HG03039 (cell line): Measurements from ENCODE around the gene DKK3.
"Not testable (repeated sequence)": the region's sequence is repeated elsewhere in the genome, so short reads cannot be mapped to it uniquely, and the experiment has no call there.

ENCODE experiments used
- ATAC-seq: cut with Tn5 transposase; IDR thresholded peaks from one replicate; pipeline ENCODE4 v1.9.1; 2021; ENCODE audit warnings: mild to moderate bottlenecking, moderate library complexity; ENCODE audit not compliant: unreplicated experiment

Gene DKK3

DNA sequence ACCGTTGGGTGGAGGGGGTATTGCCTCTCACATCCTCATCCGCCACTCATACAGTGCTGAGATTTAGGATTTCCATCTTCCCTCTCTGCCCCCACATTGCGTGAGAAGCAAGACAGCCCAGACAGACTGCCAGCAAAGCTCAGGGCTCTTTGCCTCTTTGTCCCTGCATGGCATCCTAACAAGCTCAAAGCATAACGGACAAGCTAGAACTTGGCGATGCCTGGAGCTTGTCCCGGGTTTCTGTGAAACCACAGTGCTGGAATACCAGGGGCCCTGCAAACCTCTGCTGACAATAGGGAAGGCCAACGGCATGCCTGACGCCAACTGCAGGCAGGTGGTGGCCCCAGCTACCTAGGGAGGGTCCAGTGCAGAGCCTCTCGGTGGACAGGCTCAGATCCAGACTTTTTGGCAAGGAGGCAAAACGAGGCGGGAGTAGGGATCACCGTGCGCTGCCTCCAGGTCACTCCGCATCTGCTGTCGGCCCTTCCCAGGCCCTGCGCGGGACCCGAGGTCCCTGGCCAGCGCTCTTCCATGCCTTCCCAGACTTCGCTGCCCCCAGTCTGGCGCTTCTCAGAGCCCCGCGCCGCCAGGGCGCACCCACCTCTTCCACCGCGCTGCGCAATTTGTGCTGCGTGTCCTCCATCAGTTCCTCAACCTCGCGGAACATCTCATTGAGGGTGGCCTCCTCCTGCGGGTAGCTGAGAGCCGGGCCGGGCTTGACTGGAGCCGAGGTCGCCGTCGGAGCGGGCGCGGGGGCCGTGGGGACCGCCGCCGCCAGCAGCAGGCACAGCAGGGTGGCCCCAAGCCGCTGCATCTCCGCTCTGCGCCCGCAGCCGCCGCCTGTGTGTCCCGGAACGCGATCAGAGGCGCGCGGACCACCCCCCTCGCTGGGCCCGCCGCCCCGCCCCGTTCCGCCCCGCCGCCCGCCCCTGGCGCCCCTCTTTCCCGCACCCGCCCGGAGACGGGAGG, at the start of gene DKK3:
Gene DKK3 (minus strand): TSS at position 858 of the 969 bp plus-strand sequence. CDS start 44 bp downstream, at position 814.
- no peak for ATAC-seq

DNA sequence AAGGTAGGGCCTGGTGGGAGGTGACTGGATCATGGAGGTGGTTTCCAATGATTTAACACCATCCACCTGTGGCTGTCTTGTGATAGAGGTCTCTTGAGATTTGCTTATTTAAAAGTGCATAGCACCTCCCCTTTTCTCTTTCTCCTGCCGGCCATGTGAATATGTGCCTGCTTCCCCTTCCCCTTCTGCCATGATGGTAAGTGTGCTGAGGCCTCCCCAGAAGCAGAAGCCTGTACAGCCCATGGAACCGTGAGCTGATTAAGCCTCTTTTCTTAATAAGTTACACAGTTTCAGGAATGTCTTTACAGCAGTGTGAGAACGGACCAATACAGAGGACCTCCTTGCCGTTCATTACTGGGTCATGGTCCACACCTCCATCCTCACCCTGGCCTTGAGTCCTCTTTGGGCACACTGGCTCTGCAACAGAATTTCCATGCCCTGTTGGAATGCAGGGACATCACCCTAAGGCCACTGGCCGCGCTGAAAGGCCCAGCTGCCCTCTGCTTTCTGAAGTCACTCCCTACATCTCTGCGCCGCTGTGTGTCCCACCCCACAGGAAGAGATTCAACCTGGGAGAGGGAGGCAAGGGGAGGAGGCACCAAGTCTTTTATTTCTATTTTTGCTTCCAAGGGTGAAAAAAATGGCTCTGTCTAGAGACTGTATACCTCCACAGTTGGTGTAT, 49.0 kb upstream of the DKK3 start:
- ATAC-seq = no peak

DNA sequence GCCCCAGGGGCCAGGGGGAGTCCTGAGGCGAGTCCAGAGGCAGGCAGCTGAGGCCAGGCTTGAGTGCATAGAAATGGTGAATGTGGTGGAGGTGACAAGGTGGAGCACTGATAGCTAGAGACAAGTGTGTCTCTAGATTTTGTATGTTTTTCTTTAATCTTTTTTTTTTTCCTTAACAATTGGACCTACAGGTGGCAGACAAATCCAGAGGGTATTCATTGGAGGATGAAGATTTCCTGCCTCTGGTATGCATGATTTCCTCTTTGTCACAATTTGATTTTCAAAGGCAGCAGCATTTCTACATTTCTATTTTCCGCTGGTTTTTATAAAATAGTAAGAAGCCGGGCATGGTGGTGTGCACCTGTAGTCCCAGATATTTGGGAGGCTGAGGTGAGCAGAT, 47.7 kb upstream of the DKK3 start:
- no peak for ATAC-seq

DNA sequence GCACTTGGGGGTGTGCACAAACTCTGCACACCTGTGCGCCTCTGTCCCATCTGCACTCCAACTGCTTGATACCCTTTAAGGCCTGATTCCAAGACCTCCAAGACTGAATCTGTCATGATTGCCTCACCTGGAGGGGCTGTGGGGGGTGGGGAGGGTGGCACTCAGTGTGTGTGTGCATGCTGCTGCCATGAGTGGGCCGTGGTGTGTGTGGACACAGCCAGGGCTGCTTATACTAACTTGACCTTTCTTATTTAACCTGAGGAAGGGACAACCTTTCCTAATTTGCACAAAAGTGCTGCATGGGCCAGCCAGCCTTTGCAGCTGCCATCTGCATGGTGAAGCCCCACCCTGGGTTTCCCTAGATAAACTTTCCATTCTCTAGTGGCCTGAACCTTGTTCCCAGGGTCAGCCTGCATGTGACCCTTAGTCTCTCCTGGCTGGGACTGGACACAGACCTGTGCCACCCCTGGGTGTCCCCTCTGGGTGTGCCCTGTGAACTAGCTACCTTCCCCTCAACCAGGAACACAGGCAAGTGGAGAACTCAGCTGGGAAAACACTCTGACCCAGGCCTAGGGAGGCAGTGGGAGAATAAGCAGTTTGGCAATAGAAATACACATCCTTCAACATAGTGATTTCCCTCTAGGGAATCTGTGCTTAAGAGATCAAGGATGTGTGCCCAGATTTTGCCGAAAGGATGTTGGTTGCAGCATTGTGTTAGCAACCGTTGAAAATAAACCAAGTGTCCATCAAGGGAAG, 45.4 kb upstream of the DKK3 start:
- no peak for ATAC-seq

DNA sequence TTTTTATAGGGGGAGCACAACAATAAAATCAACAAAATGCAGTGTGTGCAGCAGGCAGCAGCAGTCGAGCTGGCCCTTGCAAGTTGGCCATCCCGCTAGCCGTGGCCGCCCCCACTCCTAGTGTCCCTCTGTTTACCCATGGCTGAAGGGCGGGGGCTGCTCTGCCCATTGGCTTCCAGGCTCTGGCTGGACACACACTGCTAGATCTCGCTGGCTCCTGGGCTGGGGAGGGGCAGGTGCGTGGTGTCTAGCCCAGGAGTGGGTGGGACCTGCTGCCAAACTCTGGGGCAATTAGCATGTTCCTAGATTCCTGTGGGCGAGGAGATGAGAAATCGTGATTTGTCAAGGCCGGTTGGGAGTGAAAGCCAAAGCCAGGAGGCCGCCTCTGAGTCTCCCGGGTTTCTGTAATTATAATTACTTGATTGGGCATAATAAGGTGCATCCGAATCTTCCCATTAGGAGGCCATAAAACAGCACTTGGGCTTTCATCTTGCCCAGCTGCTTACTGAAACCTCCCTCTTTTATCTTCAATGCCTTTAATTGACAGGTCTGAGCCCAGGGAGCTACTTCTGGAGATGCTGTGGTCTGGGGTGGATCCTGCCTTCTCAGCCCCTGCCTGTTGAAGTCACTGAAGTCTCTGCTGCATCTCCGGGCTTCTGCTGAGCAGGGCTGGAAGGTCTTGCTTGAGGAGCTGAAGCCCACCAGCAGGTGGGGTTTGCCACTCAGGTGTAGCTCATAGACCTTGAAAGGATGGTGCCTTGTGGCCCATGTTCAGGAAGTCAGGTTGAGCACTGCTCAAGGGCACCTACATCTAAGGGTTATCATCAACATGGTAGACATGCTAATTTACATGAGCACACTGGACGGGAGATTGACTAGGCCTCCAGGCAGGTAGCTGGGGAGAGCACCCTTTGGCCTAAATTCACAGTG, 44.5 kb upstream of the DKK3 start:
- ATAC-seq = no peak

GRCh38 chr11:12051287-12051662, 42.8 kb upstream of the DKK3 start:
- ATAC-seq = no peak

DNA sequence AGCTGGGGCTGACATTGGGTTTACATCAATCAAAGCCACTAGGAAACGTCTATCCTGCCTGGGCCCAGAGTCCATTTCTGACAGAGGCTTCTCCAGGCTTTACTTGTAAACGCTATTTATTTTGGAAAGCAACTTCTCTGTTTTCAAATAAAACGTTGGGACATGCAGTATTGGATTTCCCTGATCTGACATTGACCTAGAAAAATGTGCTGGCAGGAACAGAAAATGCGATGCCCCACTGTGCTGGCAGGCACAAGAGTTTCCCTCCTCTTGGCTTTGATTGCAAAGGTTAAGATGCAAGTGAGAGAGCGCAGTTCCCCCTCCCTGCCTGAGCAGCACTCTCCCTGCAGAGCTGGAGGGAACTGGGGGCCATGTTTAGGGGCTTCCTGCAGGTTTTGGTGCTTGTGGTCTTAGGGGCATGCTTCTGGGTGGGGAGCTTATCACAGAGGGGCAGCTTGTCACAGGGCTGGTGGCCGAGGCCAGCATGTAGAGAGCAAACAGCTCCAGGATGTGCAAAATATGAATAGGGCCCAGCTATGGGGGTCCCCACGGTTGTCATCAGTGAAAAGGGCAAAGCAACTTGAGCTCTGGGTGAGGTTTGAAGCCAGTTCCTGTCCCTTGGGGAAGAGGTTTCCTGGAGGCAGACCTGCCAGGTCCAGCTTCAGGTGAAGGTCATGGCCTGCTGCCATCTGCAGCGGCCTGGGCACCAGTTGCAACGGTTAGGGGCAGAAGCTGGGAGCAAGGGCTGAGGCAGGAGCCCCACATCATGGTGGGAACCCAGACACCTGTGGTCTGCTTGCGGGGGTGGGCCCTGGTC, 42.3 kb upstream of the DKK3 start:
- no peak for ATAC-seq

DNA sequence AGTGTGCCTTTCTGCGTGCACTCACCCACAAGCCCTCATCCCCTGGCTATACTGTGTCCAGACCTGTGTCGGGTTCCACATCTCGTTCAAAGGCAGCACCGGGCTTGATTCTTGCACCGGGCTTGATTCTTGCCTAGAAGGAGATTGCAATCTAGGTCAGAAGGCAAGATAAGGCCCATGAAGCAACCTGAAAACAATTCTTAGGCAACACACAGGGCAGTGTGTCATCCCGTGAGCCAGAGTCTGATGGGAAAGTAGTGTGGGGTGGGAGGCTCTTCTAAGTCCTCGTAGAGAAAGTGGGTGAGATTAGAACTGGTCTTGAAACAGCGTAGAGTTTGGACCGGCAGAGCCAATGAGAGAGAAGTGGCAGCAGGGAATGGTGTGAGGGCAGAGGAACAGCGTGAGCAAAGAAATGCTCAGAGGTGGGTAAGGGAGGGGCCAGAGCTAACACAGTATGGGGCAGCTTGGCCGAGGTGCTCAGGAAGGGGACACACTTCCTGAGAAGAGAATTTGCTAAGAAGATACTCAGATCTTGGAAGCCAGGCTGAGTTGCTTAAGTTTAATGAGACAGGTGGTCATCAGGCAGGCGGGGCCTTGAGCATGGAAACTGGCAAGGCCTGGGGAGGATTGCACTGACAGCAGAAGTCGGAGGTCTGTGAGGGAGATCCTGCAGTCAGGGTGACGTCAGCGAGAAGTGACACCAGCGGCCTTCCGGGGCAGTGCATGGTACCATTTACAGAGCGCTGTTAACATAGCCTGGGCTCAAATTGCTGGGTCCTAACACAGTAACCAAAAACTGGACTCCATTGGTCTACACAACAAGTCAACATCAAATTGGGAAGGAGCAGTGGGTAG, 40.7 kb upstream of the DKK3 start:
- no peak for ATAC-seq

GRCh38 chr11:12046636-12047236, 38.3 kb upstream of the DKK3 start:
- ATAC-seq = no peak

DNA sequence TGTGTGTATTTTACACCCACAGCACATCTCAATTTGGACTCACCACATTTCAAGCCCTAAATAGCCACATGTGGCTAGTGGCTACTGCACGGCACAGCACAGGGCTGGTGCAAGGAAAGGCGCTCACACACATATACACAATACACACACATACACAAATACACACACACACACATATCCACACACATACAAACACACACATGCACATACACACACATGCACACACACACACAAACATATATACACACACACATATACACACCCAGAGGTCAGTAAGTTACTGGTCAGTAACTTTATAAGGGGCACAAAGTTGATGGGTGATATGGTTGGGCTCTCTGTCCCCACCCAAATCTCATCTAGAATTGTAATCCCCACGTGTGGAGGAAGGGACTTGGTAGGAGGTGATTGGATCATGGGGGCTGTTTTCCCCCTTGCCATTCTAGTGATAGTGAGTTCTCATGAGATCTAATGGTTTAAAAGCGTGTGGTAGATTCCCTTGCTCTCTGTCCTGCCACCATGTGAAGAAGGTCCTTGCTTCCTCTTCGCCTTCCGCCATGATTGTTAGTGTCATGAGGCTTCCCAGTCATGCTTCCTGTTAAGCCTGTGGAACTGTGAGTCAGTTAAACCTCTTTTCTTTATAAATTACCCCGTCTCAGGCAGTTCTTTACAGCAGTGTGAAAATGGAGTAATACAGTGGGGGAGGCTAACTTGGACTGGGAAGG, 37.6 kb upstream of the DKK3 start:
- ATAC-seq = no peak

- ATAC-seq = no peak
Observed at GRCh38 chr11:12044799-12045198, 36.4 kb upstream of the DKK3 start.

DNA sequence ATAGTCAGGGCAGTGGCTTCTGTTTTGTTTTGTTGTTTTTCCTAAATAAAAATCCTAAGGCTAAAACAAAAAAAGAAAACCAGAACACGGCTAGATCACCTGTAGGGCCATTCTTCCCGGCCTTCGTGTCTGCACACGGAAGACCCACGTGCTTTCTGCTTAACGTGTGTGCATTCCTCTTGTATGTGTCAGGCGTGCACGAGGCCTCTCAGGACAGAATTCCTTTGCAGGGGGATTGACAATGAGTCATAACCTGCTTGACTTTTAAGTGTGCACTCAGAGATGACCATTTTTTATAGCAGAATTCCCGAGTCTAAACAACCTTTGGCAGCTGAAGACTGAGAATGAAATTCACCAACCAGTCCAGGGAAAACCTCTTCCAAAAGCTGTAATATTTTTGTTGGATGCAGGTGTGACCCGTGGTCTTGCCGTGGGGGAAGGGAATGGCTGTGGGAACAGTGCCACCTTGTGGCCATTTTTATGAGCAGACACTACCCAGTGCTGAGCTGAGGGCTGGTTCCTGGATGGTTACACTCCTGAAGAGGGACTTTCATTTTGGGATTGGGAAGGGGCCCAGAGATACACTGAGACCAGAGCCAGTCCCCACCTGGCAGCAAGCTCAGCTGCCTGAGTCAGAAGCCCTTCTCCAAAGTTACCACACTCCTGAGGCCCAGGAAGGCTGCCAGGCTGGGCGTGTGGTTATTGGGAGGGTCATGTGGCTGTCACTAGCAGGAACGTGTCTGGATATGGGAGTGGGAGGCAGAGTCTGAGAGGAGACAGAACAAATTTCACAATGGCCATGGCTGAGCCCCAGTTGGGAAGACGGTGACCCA, 35.7 kb upstream of the DKK3 start:
- ATAC-seq = peak; percentile 51

DNA sequence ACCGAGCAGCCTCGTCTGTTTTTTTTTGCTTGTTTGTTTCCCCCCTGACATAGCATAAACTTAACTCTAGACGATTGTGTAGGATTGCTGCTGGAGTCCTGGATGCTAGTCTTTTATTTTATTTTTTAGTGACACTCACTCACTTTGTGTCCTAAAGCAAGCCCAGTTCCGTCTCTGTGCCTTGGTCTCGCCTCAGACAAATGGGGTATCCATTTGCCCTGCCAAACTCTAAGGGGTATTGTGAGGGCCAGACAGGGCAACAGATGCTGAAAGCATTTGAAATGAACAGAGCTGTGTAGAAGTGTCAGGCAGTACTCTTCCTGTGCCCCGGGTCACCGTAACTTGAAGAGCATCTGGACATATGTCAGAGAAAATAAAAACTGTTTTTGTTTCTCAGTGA, 34.8 kb upstream of the DKK3 start:
- no peak for ATAC-seq

DNA sequence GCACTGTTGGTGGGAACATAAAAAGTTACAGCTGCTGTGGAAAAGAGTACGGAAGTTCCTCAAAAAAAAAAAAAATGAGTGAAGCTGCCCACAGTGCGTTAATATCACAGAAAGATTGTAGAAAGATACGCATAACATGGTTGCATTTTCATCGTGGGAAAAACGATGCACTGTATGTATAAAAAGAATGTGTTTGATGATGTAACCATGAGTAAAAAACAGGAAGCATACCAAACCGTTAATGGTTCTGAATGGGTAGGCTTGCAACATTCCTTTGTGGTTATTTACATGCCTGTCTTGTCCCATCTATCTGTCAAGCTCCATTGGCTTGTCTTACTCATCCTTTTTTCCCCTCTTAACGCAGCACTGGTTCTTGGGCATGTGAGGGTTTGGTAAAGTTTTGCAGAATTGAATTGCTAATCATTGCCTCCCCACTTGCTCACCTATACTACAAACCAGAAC, 33.8 kb upstream of the DKK3 start:
- no peak for ATAC-seq

- ATAC-seq = not testable (repeated sequence)
Observed at GRCh38 chr11:12040719-12041118, 32.3 kb upstream of the DKK3 start.

- ATAC-seq = no peak
Observed at GRCh38 chr11:12032968-12033367, 24.5 kb upstream of the DKK3 start.
